ENCODE data around the gene TNIK. TPM values are rescaled to one million over a fixed set of nuclear protein-coding genes. Genes with fewer than 3 reads are reported as not detected.

TNIK gene
- total and polyA plus RNA-seq, 2 experiments from 2014 or later: 14.6 to 34.3 TPM

DNA sequence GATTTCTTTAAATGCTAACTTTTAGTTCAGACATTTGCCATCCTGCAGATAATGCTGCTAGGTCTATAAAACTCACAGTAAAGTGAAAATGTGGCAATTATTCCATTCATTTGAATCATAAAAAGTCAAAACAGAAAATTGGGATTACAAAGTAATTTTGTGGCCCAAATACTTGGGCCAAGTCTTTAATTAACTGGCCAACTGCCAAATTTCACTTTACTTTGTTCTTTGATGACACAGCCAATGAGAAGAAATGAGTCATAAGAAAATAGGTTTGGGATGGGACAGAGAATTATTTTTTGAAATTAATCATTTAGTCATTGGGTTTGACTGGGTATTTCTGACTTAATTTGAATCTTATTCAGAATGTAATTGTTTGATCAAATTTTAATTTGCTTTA is 343.8 kb downstream of the TNIK start:
- no peak overlapping the region for H3K4me3 ChIP-seq
- Mint-ChIP-seq H3K27me3 (ENCODE audit: insufficient read depth, low read depth, poor library complexity) (peaks cover 7% of the 10 kb centered on the region), H3K27ac (no peak overlapping the region), H3K36me3 (ENCODE audit: low read depth) (peaks cover 43% of the 10 kb centered on the region), H3K9me3 (peaks cover 10% of the 10 kb centered on the region; the same call in 2 of the 3 replicates), H3K4me3 (no peak overlapping the region), H3K4me1 (peaks cover 16% of the 10 kb centered on the region)
- no peaks in the 10 kb centered on the region for H4K20me1 ChIP-seq (replicated peaks; ENCODE audit: insufficient read depth)
- TF ChIP-seq CTCF (conservative IDR thresholded peaks at IDR 0.05; ENCODE audit: low read depth in 2 of 2) (no peak), STAT1 (IDR thresholded peaks at IDR 0.05; ENCODE audit: unreplicated experiment) (no peak), ZNF114 (CRISPR knock-in tag; IDR thresholded peaks at IDR 0.05) (no peak)
- no peak overlapping the region for H3K4me2 ChIP-seq
- no peak overlapping the region for H2AFZ ChIP-seq
- no peak overlapping the region for H3K27ac ChIP-seq (ENCODE audit: low read depth)
- H3K36me3 ChIP-seq (ENCODE audit: insufficient read depth): no peaks in the 10 kb centered on the region
- DNase-seq (ENCODE audit: low spot score) (no peak), ATAC-seq (no peak)
- 0 out of 2 replicates have a peak, but pooled peaks cover 17% of the 10 kb centered on the region for H3K4me1 ChIP-seq (ENCODE audit: insufficient read depth)
- no peaks in the 10 kb centered on the region for H3K79me2 ChIP-seq (replicated peaks; ENCODE audit: insufficient read depth)
- H3K27me3 ChIP-seq (ENCODE audit: insufficient read depth): no peaks in the 10 kb centered on the region
- H3K9me2 ChIP-seq (ENCODE audit: insufficient read depth): no peaks in the 10 kb centered on the region
- no peaks in the 10 kb centered on the region for H3F3A ChIP-seq (replicated peaks; ENCODE audit: low read depth)

DNA sequence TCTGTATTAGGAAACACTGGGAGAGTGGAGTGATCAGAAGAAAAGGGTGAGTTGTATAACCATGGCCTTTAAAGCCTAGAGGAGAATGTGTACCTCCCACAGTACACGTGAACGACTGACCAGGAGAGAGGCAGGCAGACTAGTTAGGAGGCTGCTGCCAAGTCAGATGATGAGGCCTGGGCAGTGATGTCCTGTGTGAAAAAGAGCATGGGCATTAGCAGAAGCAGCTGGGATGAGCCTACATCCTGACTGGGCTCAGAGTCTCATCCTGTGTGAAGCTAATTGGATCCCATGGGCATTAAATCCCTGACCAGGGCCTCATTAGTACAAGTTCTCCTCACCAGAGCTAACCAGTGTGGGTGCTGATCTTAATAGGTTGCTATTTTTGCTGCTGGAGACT is 344.5 kb downstream of the TNIK start:
- Histone ChIP-seq H3F3A (replicated peaks; ENCODE audit: low read depth) (no peaks in the 10 kb centered on the region), H2AFZ (no peak overlapping the region), H3K27me3 (ENCODE audit: insufficient read depth) (no peaks in the 10 kb centered on the region), H3K4me1 (ENCODE audit: insufficient read depth) (0 out of 2 replicates have a peak, but pooled peaks cover 17% of the 10 kb centered on the region), H3K9me2 (ENCODE audit: insufficient read depth) (no peaks in the 10 kb centered on the region), H3K27ac (ENCODE audit: low read depth) (no peak overlapping the region), H4K20me1 (replicated peaks; ENCODE audit: insufficient read depth) (no peaks in the 10 kb centered on the region), H3K36me3 (ENCODE audit: insufficient read depth) (no peaks in the 10 kb centered on the region), H3K4me2 (no peak overlapping the region), H3K4me3 (no peak overlapping the region), H3K79me2 (replicated peaks; ENCODE audit: insufficient read depth) (no peaks in the 10 kb centered on the region)
- ATAC-seq (no peak), DNase-seq (ENCODE audit: low spot score) (no peak)
- no peak for TF ChIP-seq EZH2phosphoT487 (IDR thresholded peaks at IDR 0.05; ENCODE audit: unreplicated experiment)
- TF ChIP-seq, protein P1, sequence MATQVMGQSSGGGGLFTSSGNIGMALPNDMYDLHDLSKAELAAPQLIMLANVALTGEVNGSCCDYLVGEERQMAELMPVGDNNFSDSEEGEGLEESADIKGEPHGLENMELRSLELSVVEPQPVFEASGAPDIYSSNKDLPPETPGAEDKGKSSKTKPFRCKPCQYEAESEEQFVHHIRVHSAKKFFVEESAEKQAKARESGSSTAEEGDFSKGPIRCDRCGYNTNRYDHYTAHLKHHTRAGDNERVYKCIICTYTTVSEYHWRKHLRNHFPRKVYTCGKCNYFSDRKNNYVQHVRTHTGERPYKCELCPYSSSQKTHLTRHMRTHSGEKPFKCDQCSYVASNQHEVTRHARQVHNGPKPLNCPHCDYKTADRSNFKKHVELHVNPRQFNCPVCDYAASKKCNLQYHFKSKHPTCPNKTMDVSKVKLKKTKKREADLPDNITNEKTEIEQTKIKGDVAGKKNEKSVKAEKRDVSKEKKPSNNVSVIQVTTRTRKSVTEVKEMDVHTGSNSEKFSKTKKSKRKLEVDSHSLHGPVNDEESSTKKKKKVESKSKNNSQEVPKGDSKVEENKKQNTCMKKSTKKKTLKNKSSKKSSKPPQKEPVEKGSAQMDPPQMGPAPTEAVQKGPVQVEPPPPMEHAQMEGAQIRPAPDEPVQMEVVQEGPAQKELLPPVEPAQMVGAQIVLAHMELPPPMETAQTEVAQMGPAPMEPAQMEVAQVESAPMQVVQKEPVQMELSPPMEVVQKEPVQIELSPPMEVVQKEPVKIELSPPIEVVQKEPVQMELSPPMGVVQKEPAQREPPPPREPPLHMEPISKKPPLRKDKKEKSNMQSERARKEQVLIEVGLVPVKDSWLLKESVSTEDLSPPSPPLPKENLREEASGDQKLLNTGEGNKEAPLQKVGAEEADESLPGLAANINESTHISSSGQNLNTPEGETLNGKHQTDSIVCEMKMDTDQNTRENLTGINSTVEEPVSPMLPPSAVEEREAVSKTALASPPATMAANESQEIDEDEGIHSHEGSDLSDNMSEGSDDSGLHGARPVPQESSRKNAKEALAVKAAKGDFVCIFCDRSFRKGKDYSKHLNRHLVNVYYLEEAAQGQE (IDR thresholded peaks at IDR 0.05; ENCODE audit: unreplicated experiment): no peak
- TF ChIP-seq, protein P2, sequence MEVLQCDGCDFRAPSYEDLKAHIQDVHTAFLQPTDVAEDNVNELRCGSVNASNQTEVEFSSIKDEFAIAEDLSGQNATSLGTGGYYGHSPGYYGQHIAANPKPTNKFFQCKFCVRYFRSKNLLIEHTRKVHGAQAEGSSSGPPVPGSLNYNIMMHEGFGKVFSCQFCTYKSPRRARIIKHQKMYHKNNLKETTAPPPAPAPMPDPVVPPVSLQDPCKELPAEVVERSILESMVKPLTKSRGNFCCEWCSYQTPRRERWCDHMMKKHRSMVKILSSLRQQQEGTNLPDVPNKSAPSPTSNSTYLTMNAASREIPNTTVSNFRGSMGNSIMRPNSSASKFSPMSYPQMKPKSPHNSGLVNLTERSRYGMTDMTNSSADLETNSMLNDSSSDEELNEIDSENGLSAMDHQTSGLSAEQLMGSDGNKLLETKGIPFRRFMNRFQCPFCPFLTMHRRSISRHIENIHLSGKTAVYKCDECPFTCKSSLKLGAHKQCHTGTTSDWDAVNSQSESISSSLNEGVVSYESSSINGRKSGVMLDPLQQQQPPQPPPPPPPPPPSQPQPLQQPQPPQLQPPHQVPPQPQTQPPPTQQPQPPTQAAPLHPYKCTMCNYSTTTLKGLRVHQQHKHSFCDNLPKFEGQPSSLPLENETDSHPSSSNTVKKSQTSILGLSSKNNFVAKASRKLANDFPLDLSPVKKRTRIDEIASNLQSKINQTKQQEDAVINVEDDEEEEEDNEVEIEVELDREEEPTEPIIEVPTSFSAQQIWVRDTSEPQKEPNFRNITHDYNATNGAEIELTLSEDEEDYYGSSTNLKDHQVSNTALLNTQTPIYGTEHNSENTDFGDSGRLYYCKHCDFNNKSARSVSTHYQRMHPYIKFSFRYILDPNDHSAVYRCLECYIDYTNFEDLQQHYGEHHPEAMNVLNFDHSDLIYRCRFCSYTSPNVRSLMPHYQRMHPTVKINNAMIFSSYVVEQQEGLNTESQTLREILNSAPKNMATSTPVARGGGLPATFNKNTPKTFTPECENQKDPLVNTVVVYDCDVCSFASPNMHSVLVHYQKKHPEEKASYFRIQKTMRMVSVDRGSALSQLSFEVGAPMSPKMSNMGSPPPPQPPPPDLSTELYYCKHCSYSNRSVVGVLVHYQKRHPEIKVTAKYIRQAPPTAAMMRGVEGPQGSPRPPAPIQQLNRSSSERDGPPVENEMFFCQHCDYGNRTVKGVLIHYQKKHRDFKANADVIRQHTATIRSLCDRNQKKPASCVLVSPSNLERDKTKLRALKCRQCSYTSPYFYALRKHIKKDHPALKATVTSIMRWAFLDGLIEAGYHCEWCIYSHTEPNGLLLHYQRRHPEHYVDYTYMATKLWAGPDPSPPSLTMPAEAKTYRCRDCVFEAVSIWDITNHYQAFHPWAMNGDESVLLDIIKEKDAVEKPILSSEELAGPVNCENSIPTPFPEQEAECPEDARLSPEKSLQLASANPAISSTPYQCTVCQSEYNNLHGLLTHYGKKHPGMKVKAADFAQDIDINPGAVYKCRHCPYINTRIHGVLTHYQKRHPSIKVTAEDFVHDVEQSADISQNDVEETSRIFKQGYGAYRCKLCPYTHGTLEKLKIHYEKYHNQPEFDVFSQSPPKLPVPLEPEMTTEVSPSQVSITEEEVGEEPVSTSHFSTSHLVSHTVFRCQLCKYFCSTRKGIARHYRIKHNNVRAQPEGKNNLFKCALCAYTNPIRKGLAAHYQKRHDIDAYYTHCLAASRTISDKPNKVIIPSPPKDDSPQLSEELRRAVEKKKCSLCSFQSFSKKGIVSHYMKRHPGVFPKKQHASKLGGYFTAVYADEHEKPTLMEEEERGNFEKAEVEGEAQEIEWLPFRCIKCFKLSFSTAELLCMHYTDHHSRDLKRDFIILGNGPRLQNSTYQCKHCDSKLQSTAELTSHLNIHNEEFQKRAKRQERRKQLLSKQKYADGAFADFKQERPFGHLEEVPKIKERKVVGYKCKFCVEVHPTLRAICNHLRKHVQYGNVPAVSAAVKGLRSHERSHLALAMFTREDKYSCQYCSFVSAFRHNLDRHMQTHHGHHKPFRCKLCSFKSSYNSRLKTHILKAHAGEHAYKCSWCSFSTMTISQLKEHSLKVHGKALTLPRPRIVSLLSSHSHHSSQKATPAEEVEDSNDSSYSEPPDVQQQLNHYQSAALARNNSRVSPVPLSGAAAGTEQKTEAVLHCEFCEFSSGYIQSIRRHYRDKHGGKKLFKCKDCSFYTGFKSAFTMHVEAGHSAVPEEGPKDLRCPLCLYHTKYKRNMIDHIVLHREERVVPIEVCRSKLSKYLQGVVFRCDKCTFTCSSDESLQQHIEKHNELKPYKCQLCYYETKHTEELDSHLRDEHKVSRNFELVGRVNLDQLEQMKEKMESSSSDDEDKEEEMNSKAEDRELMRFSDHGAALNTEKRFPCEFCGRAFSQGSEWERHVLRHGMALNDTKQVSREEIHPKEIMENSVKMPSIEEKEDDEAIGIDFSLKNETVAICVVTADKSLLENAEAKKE (CRISPR knock-in tag; IDR thresholded peaks at IDR 0.05): no peak
- TF ChIP-seq STAT1 (IDR thresholded peaks at IDR 0.05; ENCODE audit: unreplicated experiment): no peak
- peaks cover 16% of the 10 kb centered on the region for H3K4me1 Mint-ChIP-seq
- peaks cover 7% of the 10 kb centered on the region for H3K27me3 Mint-ChIP-seq (ENCODE audit: insufficient read depth, low read depth, poor library complexity)
- no peak overlapping the region for H3K4me3 Mint-ChIP-seq
- peak overlapping the region; percentile 11; the same call in 1 of the 2 replicates for H3K27ac Mint-ChIP-seq
- H3K36me3 Mint-ChIP-seq (ENCODE audit: low read depth): peaks cover 41% of the 10 kb centered on the region
- H3K9me3 Mint-ChIP-seq: peaks cover 10% of the 10 kb centered on the region; the same call in 2 of the 3 replicates
